Kidney (tissue), 14 donors: Measurements from ENCODE around the gene GAP43. TPM values are rescaled to one million over a fixed set of nuclear protein-coding genes. Genes with fewer than 3 reads are reported as not detected.

Source experiments
- DNase-seq, 5 donors: peaks; one replicate each; pipeline ENCODE4 v3.0.0-alpha.2; 2013 to 2020
- FAIRE-seq: peaks from 2 replicates; lab custom pipeline; 2012; peaks lifted over from hg19 to GRCh38; lab: Jason Lieb, UNC
- H3K27ac ChIP-seq, 2 donors: one replicate each; pipeline ENCODE4 v1.7.0; 2013; ENCODE audit warnings: low read depth in 2 of 2, low read length in 2 of 2, inconsistent platforms in 1 of 2
- H3K27me3 ChIP-seq: one replicate; pipeline ENCODE4 v1.7.1; 2013; ENCODE audit warnings: low read length, inconsistent platforms; ENCODE audit not compliant: control insufficient read depth, insufficient read depth
- H3K36me3 ChIP-seq, 3 donors: one replicate each; pipeline versions ENCODE4 v1.7.0 to v1.7.1; 2013; ENCODE audit warnings: low read length in 3 of 3, control low read depth in 1 of 3, inconsistent platforms in 1 of 3; ENCODE audit not compliant: insufficient read depth in 3 of 3, control insufficient read depth in 2 of 3
- H3K4me1 ChIP-seq, 3 donors: one replicate each; pipeline versions ENCODE4 v1.7.0 to v1.7.1; 2013; ENCODE audit warnings: low read length in 3 of 3, inconsistent platforms in 1 of 3, low read depth in 1 of 3; ENCODE audit not compliant: control insufficient read depth in 2 of 3, insufficient read depth in 2 of 3
- H3K4me3 ChIP-seq, 3 donors: one replicate each; pipeline versions ENCODE4 v1.7.0 to v1.8.1; 2013; ENCODE audit warnings: low read length in 3 of 3, control low read depth in 1 of 3, inconsistent platforms in 1 of 3
- H3K9ac ChIP-seq, 3 donors: one replicate each; pipeline versions ENCODE4 v1.7.0 to v1.7.1; 2013; ENCODE audit warnings: low read length in 3 of 3, control low read depth in 1 of 3, inconsistent platforms in 1 of 3
- H3K9me3 ChIP-seq, 3 donors: one replicate each; pipeline versions ENCODE4 v1.7.0 to v1.7.1; 2013; ENCODE audit warnings: low read length in 3 of 3, control low read depth in 1 of 3, inconsistent platforms in 1 of 3; ENCODE audit not compliant: control insufficient read depth in 2 of 3, insufficient read depth in 1 of 3
- intact Hi-C: fragments of 100-400 bp; cut with DNase I; formaldehyde crosslinking; loops from one replicate; pipeline ENCODE4 v1.11.1; 2022
- polyA plus RNA-seq: library from polyadenylated mRNA; stranded (reverse); fragments of 350-450 nt; fragmentation: Illumina TruSeq; extraction: RNeasy Lipid Tissue Mini Kit (QIAGEN cat#74804); gene quantifications from one replicate; pipeline ENCODE4 v1.2.3, GENCODE V29; 2014; ENCODE audit warnings: low read depth, low replicate concordance; ENCODE audit not compliant: insufficient read depth
- total RNA-seq: library from RNA; stranded (reverse); fragmentation: NEBNext Ultra II Directional; extraction: Animal tissue kit (Norgen Biotek cat#: 25700); gene quantifications from one replicate; pipeline ENCODE4 v1.2.1, GENCODE V29; 2021
- TF ChIP-seq, protein P1 (sequence below): IDR thresholded peaks from 3 replicates; pipeline ENCODE4 v1.5.1; 2012; ENCODE audit warnings: mild to moderate bottlenecking, moderate library complexity, borderline replicate concordance; ENCODE audit not compliant: insufficient read depth; ENCODE audit errors: extremely low read depth
- donor health status: control.
- donor health status: control.
- donor health status: control.
- donor health status: control.
- donor health status: control.
- donor health status: DM: yes; HTN: yes; CAD: no.
- donor health status: Normal renal cell carcinoma (clear cell type).

GAP43 gene
- total and polyA plus RNA-seq, 2 donors from 2014 or later, result 0.19 TPM; not detected in 1

DNA sequence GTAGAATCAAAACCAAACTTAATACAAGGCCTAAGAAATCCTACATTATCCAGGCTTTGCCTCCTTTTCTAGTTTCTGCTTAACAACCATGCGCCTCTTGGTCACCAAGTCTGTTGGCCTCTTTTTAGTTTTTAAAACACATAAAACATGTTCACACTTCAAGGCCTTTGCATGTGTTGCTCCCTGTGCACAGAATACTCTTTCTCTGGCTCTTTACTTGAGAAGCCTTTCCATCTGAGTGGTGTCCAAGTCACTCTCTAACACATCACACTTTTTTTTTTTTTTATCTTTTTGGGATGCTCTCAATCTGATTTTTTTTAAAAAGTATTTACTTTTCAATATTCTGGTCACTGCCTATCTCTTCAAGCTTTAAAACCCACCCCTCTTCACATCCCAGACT is 14.9 kb downstream of the GAP43 start:
- Histone ChIP-seq H3K36me3 (no peaks in the 10 kb centered on the region), H3K4me1 (no peaks in the 10 kb centered on the region), H3K9ac (no peak overlapping the region), H3K4me3 (no peak overlapping the region), H3K27ac (no peak overlapping the region), H3K9me3 (no peaks in the 10 kb centered on the region), H3K27me3 (no peaks in the 10 kb centered on the region)
- TF ChIP-seq, protein P1, sequence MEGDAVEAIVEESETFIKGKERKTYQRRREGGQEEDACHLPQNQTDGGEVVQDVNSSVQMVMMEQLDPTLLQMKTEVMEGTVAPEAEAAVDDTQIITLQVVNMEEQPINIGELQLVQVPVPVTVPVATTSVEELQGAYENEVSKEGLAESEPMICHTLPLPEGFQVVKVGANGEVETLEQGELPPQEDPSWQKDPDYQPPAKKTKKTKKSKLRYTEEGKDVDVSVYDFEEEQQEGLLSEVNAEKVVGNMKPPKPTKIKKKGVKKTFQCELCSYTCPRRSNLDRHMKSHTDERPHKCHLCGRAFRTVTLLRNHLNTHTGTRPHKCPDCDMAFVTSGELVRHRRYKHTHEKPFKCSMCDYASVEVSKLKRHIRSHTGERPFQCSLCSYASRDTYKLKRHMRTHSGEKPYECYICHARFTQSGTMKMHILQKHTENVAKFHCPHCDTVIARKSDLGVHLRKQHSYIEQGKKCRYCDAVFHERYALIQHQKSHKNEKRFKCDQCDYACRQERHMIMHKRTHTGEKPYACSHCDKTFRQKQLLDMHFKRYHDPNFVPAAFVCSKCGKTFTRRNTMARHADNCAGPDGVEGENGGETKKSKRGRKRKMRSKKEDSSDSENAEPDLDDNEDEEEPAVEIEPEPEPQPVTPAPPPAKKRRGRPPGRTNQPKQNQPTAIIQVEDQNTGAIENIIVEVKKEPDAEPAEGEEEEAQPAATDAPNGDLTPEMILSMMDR, result no peak
- DNase-seq, result no peak
- intact Hi-C loops, result no loop called here
- FAIRE-seq, result no peak

DNA sequence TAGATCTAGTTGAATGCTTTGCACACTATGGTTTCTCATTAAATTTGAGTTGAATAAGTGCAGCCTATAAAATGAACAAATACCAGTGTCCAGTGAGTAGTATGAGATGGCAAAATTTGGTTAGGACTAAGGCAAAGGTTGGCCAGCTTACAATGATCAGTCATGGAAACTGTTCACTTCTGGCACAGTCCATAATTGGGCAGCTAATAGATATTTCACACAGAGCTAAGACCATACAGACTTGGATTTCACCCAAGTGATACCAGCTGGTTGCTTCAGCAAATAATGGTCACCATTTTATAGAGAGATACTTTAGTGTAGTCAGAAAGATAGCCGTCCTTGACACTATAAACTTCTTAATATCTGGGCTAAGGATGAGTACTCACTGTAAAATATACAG is 15.7 kb downstream of the GAP43 start:
- H3K9ac ChIP-seq, result no peak overlapping the region
- no peak for FAIRE-seq
- no peak overlapping the region for H3K4me3 ChIP-seq
- TF ChIP-seq, protein P1, result no peak
- intact Hi-C loops, result no loop called here
- no peaks in the 10 kb centered on the region for H3K4me1 ChIP-seq
- DNase-seq, result no peak
- no peak overlapping the region for H3K27ac ChIP-seq
- no peaks in the 10 kb centered on the region for H3K9me3 ChIP-seq
- no peaks in the 10 kb centered on the region for H3K27me3 ChIP-seq
- H3K36me3 ChIP-seq, result no peaks in the 10 kb centered on the region

DNA sequence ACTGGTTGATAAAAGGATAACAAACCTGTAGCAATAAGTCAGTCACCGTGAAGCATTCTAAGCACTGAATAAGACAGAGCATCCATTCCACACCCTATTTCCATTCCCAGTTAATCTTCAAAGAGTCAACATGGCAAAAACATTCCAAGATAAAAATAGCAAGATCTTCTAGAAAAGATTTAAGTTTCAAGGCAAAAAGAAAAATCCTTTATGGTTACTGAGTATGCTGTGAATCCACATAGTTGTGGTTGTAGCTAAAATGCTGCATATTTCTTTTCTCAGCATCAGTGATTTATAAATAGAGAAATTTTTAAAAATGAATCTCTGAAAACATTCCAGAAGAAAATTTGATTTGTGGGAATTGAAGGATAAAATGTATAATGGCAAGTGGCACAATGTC is 21.1 kb downstream of the GAP43 start:
- no peak overlapping the region for H3K27ac ChIP-seq
- H3K9ac ChIP-seq, result no peak overlapping the region
- TF ChIP-seq, protein P1, result no peak
- DNase-seq (no peak), FAIRE-seq (no peak)
- intact Hi-C loops, result no loop called here
- no peak overlapping the region for H3K4me3 ChIP-seq
- no peaks in the 10 kb centered on the region for H3K4me1 ChIP-seq
- H3K27me3 ChIP-seq, result no peaks in the 10 kb centered on the region
- no peaks in the 10 kb centered on the region for H3K9me3 ChIP-seq
- no peaks in the 10 kb centered on the region for H3K36me3 ChIP-seq

DNA sequence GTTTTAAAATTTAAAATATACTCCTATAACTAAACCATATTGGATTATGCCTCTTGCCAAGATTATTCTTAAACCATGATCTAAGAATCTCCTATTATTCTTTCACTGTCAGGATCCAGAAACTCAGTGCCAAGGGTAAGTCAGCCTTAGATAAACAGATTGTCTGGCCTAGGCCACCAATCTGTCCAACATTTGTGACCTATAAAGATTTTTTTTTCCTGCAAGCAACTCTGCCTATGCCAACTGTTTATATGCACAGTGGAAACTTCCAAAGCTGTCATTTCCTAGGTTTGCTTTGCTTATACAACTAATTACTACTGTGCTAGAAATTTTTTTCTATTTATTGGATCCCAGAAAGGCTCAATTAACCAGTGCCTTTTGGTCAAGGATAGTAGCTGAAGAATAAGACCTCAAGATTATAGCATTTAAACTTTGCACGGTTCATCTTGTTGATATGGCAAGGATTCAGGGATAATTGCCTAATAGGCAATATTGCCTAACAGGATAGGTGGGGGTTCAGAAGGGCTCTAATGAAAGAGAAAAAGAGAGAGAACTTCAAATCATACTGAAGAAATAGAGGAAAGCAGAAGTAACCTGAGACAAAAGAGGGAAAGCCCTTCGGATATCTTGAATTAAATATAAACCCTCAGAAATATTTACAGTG is 22.8 kb downstream of the GAP43 start:
- Histone ChIP-seq H3K27ac (no peak overlapping the region), H3K36me3 (no peaks in the 10 kb centered on the region), H3K9ac (no peak overlapping the region), H3K27me3 (no peaks in the 10 kb centered on the region), H3K9me3 (no peaks in the 10 kb centered on the region), H3K4me1 (no peaks in the 10 kb centered on the region), H3K4me3 (no peak overlapping the region)
- intact Hi-C loops, result no loop called here
- TF ChIP-seq, protein P1, result no peak
- no peak for DNase-seq
- no peak for FAIRE-seq
